GM19035 (cell line): ENCODE measurements around the gene EHBP1L1.
A peak's percentile ranks its signal among the peaks of the same experiment; 100 is the strongest.
"Not testable (repeated sequence)": the region's sequence is repeated elsewhere in the genome, so short reads cannot be mapped to it uniquely, and the experiment has no call there.

Source experiments
- ATAC-seq: cut with Tn5 transposase; IDR thresholded peaks from one replicate; pipeline ENCODE4 v1.9.1; 2021; ENCODE audit not compliant: unreplicated experiment

Gene EHBP1L1

GRCh38 chr11:65633390-65634108, 57.7 kb downstream of the EHBP1L1 start:
- ATAC-seq = no peak

GRCh38 chr11:65634109-65634436, 58.2 kb downstream of the EHBP1L1 start:
- no peak for ATAC-seq

GRCh38 chr11:65634440-65634839, 58.6 kb downstream of the EHBP1L1 start:
- ATAC-seq = no peak

- no peak for ATAC-seq
These were observed 59.3 kb downstream of the EHBP1L1 start for GRCh38 chr11:65634905-65635731.

GRCh38 chr11:65636108-65637031, 60.5 kb downstream of the EHBP1L1 start:
- ATAC-seq = no peak

- ATAC-seq = no peak
These were observed 61.2 kb downstream of the EHBP1L1 start for GRCh38 chr11:65637032-65637557.

GRCh38 chr11:65637794-65638419, 62.1 kb downstream of the EHBP1L1 start, which contains the start of gene SIPA1:
Gene SIPA1, plus strand, starts transcription at chr11:65638101. Its CDS starts 2,821 bp downstream, at chr11:65640922.
- peak; percentile 49 for ATAC-seq

- ATAC-seq = not testable (repeated sequence)
These were observed 63.4 kb downstream of the EHBP1L1 start for GRCh38 chr11:65639228-65639597.

- ATAC-seq = peak; percentile 34
These were observed 64.0 kb downstream of the EHBP1L1 start for GRCh38 chr11:65639623-65640482.

GRCh38 chr11:65640483-65641296, 64.8 kb downstream of the EHBP1L1 start:
- no peak for ATAC-seq

- ATAC-seq = no peak
These were observed 65.6 kb downstream of the EHBP1L1 start for GRCh38 chr11:65641297-65642013.
